Keratinocyte (primary cell): Measurements from ENCODE around the gene HMCN2. TPM values are rescaled to one million over a fixed set of nuclear protein-coding genes. Genes with fewer than 3 reads are reported as not detected.

Experiments
- DNase-seq: peaks from one replicate; pipeline ENCODE4 v3.0.0-alpha.2; 2011; ENCODE audit warnings: low read depth, missing footprints, low spot score
- FAIRE-seq: peaks from 2 replicates; lab custom pipeline; 2011; peaks lifted over from hg19 to GRCh38; lab: Jason Lieb, UNC
- H2AFZ ChIP-seq: 2 replicates; pipeline ENCODE4 v1.6.0; 2012; ENCODE audit warnings: low read length, control low read depth, inconsistent platforms; ENCODE audit not compliant: control insufficient read depth
- H3K27ac ChIP-seq: 2 replicates; pipeline ENCODE4 v1.5.1; 2011; ENCODE audit warnings: low read length; ENCODE audit not compliant: control insufficient read depth, insufficient read depth
- H3K27me3 ChIP-seq: 3 replicates; pipeline ENCODE4 v1.6.0; 2011; ENCODE audit warnings: low read length; ENCODE audit not compliant: control insufficient read depth, insufficient read depth; ENCODE audit errors: extremely low read depth
- H3K36me3 ChIP-seq, 2 experiments: 2 replicates in 1 of 2; 3 replicates in 1 of 2; pipeline ENCODE4 v1.5.1; 2011; ENCODE audit warnings: low read length in 2 of 2, mild to moderate bottlenecking in 1 of 2; ENCODE audit not compliant: control insufficient read depth in 2 of 2, insufficient read depth in 2 of 2; ENCODE audit errors: extremely low read depth in 1 of 2
- H3K4me1 ChIP-seq: 3 replicates; pipeline ENCODE4 v1.5.1; 2011; ENCODE audit warnings: low read length; ENCODE audit not compliant: control insufficient read depth, insufficient read depth; ENCODE audit errors: extremely low read depth
- H3K4me2 ChIP-seq: 3 replicates; pipeline ENCODE4 v1.6.0; 2011; ENCODE audit warnings: low read depth, low read length; ENCODE audit not compliant: control insufficient read depth, insufficient read depth; ENCODE audit errors: extremely low read depth
- H3K4me3 ChIP-seq, 3 experiments: fragments of 200-600 bp in 1 of 3; sonication (generic) in 1 of 3; 2 replicates in 2 of 3; 3 replicates in 1 of 3; pipeline ENCODE4 v1.5.1; 2011 to 2016; ENCODE audit warnings: low read length in 3 of 3, mild to moderate bottlenecking in 3 of 3, control low read depth in 2 of 3, inconsistent platforms in 1 of 3, low read depth in 1 of 3, mixed read lengths in 1 of 3, mixed run types in 1 of 3, moderate library complexity in 1 of 3; ENCODE audit not compliant: control insufficient read depth in 2 of 3, insufficient read depth in 2 of 3; ENCODE audit errors: extremely low read depth in 1 of 3
- H3K79me2 ChIP-seq: 2 replicates; pipeline ENCODE4 v1.6.0; 2012; ENCODE audit warnings: low read length; ENCODE audit not compliant: control insufficient read depth, insufficient read depth
- H3K9ac ChIP-seq: 3 replicates; pipeline ENCODE4 v1.6.0; 2011; ENCODE audit warnings: low read length; ENCODE audit not compliant: control insufficient read depth, insufficient read depth; ENCODE audit errors: extremely low read depth
- H3K9me1 ChIP-seq: 3 replicates; pipeline ENCODE4 v1.6.0; 2011; ENCODE audit warnings: low read length; ENCODE audit not compliant: control insufficient read depth, insufficient read depth; ENCODE audit errors: extremely low read depth
- H3K9me3 ChIP-seq: 2 replicates; pipeline ENCODE4 v1.5.1; 2012; ENCODE audit warnings: low read depth, low read length; ENCODE audit not compliant: control insufficient read depth
- H4K20me1 ChIP-seq: 3 replicates; pipeline ENCODE4 v1.6.0; 2011; ENCODE audit warnings: low read length; ENCODE audit not compliant: control insufficient read depth, insufficient read depth; ENCODE audit errors: extremely low read depth
- CTCF ChIP-seq, 3 experiments: IDR thresholded peaks in 1 of 3; conservative IDR thresholded peaks in 1 of 3; optimal IDR thresholded peaks in 1 of 3; 2 replicates in 2 of 3; 3 replicates in 1 of 3; pipeline versions ENCODE3 to v1.5.1; 2011; ENCODE audit warnings: low read length in 3 of 3, mild to moderate bottlenecking in 3 of 3, moderate library complexity in 2 of 3, control low read depth in 1 of 3, inconsistent platforms in 1 of 3; ENCODE audit not compliant: insufficient read depth in 2 of 3; ENCODE audit errors: extremely low read depth in 1 of 3
- EZH2 ChIP-seq: IDR thresholded peaks from one replicate; pipeline ENCODE4 v1.6.1; 2012; ENCODE audit warnings: inconsistent platforms, mild to moderate bottlenecking, low read length, moderate library complexity
- dilution Hi-C: fragments of 300-500 bp; cut with MboI; formaldehyde crosslinking; loops from one replicate; pipeline ENCODE4 v1.7.0; 2020; ENCODE audit warnings: low sequenced_read_pairs; ENCODE audit not compliant: extremely low pct_ligation_motif_present
- polyA plus RNA-seq, 5 experiments: library from polyadenylated mRNA; depleted of rRNA in 3 of 5; stranded (reverse) in 3 of 5; stranded (forward) in 1 of 5; unstranded in 1 of 5; fragments of >200 nt; gene quantifications; 1 replicate in 1 of 5; 2 replicates in 3 of 5; 3 replicates in 1 of 5; pipeline versions ENCODE4 v1.2.1 to v1.2.3, GENCODE V29; 2011 to 2012; ENCODE audit warnings: missing spikeins in 2 of 5, low read depth in 1 of 5, low replicate concordance in 1 of 5

HMCN2 gene
- polyA plus RNA-seq, 1 donor (not counting 4 experiments of a cell fraction or from before 2014, with no cell fraction given) = not detected

- no peak overlapping the region for H2AFZ ChIP-seq
- H3K4me2 ChIP-seq = no peak overlapping the region
- no peak for TF ChIP-seq EZH2
- TF ChIP-seq CTCF (optimal IDR thresholded peaks at IDR 0.05 in 1 of 3, IDR thresholded peaks at IDR 0.05 in 1 of 3, conservative IDR thresholded peaks at IDR 0.05 in 1 of 3; ENCODE audit: extremely low read depth in 1 of 3, insufficient read depth in 2 of 3, low read length in 3 of 3) = no peak
- H3K79me2 ChIP-seq = no peaks in the 10 kb centered on the region
- H3K36me3 ChIP-seq = no peaks in the 10 kb centered on the region
- no peak for FAIRE-seq
- H3K9me3 ChIP-seq = no peaks in the 10 kb centered on the region
- no peak overlapping the region for H3K9ac ChIP-seq
- no peak for DNase-seq
- H3K27me3 ChIP-seq = peaks cover 39% of the 10 kb centered on the region
- H4K20me1 ChIP-seq = no peaks in the 10 kb centered on the region
- no peak overlapping the region for H3K4me3 ChIP-seq
- peaks cover 5% of the 10 kb centered on the region for H3K4me1 ChIP-seq
- no peak overlapping the region for H3K27ac ChIP-seq
- no peaks in the 10 kb centered on the region for H3K9me1 ChIP-seq
- dilution Hi-C loops = no loop called here
Observed at GRCh38 chr9:130333041-130333711, 67.6 kb downstream of the HMCN2 start.

DNA sequence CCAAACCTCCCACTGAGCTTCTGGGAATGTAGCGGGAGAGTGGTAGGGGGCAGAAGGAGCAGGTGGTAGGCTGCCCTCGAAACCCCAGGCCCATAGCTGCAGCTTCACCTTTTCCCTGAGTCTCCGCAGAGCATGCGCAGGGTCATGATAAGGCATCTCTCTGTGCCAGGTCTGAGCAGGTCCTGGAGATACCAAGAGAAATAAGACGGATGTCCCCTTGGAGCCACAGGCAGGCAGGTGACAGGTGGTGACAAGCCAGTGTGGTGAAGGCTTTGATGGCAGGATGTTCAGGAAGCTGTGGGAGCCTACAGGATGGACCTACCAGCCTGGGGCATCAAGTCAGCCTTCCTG, 68.1 kb downstream of the HMCN2 start:
- Histone ChIP-seq H3K27me3 (peaks cover 34% of the 10 kb centered on the region), H3K27ac (no peak overlapping the region)
- FAIRE-seq = no peak

More for the DNA sequence above, 68.1 kb downstream of the HMCN2 start:
- H3K9me3 ChIP-seq = no peaks in the 10 kb centered on the region
- no peak overlapping the region for H3K9ac ChIP-seq
- dilution Hi-C loops = no loop called here
- no peaks in the 10 kb centered on the region for H3K9me1 ChIP-seq
- H4K20me1 ChIP-seq = no peaks in the 10 kb centered on the region
- H3K79me2 ChIP-seq = no peaks in the 10 kb centered on the region
- TF ChIP-seq CTCF (optimal IDR thresholded peaks at IDR 0.05 in 1 of 3, IDR thresholded peaks at IDR 0.05 in 1 of 3, conservative IDR thresholded peaks at IDR 0.05 in 1 of 3; ENCODE audit: extremely low read depth in 1 of 3, insufficient read depth in 2 of 3, low read length in 3 of 3) = no peak
- no peak for TF ChIP-seq EZH2
- no peak overlapping the region for H2AFZ ChIP-seq
- H3K4me1 ChIP-seq = peaks cover 5% of the 10 kb centered on the region
- H3K4me3 ChIP-seq = no peak overlapping the region
- no peaks in the 10 kb centered on the region for H3K36me3 ChIP-seq
- H3K4me2 ChIP-seq = no peak overlapping the region
- DNase-seq = no peak
